BLaER1 treated with 17β-estradiol and CSF1 and Interleukin-3, amounts not matched to agents 10 nM and 100 nM (cell line): ENCODE measurements around the gene HORMAD1.

ENCODE experiments used
- H3K27ac ChIP-seq, 11 experiments: shearing (Covaris generic); formaldehyde crosslinking; 2 replicates each; pipeline ENCODE4 v1.8.1; 2022
- H3K27me3 ChIP-seq, 11 experiments: shearing (Covaris generic); formaldehyde crosslinking; 2 replicates each; pipeline ENCODE4 v1.8.1; 2022
- H3K36me3 ChIP-seq, 11 experiments: shearing (Covaris generic); formaldehyde crosslinking; 2 replicates each; pipeline ENCODE4 v1.8.1; 2022
- H3K4me1 ChIP-seq, 10 experiments: shearing (Covaris generic); formaldehyde crosslinking; 2 replicates each; pipeline ENCODE4 v1.8.1; 2022
- H3K4me2 ChIP-seq, 11 experiments: shearing (Covaris generic); formaldehyde crosslinking; 2 replicates each; pipeline ENCODE4 v1.8.1; 2022
- H3K4me3 ChIP-seq, 10 experiments: shearing (Covaris generic); formaldehyde crosslinking; 2 replicates each; pipeline ENCODE4 v1.8.1; 2022
- H3K9ac ChIP-seq, 11 experiments: shearing (Covaris generic); formaldehyde crosslinking; 2 replicates each; pipeline ENCODE4 v1.8.1; 2022
- H3K9me3 ChIP-seq, 11 experiments: shearing (Covaris generic); formaldehyde crosslinking; replicated peaks in 1 of 11; 2 replicates each; pipeline ENCODE4 v1.8.1; 2022
- H4K20me1 ChIP-seq, 11 experiments: shearing (Covaris generic); formaldehyde crosslinking; 2 replicates each; pipeline ENCODE4 v1.8.1; 2022
- Cebpa-rat ChIP-seq, 11 experiments: shearing (Covaris generic); IDR thresholded peaks; 2 replicates each; pipeline ENCODE4 v1.8.1; 2022

Gene HORMAD1

GRCh38 chr1:150650193-150650592 lies 70.5 kb downstream of the HORMAD1 start:
- H3K9me3 ChIP-seq: no peaks in the 10 kb centered on the region
- H3K4me3 ChIP-seq: no peak overlapping the region
- no peak overlapping the region for H3K27ac ChIP-seq
- no peak overlapping the region for H3K9ac ChIP-seq
- no peaks in the 10 kb centered on the region for H4K20me1 ChIP-seq
- no peak for TF ChIP-seq Cebpa-rat (IDR thresholded peaks at IDR 0.05)
- no peaks in the 10 kb centered on the region for H3K4me1 ChIP-seq
- H3K27me3 ChIP-seq: no peaks in the 10 kb centered on the region
- H3K4me2 ChIP-seq: no peak overlapping the region
- peaks cover 53 to 74% (median 63%) of the 10 kb centered on the region in 11 experiments for H3K36me3 ChIP-seq

GRCh38 chr1:150649441-150650075 lies 71.1 kb downstream of the HORMAD1 start:
- Histone ChIP-seq H3K9me3 (no peaks in the 10 kb centered on the region), H3K4me3 (no peak overlapping the region), H3K36me3 (peaks cover 53 to 79% (median 68%) of the 10 kb centered on the region in 11 experiments), H3K27me3 (no peaks in the 10 kb centered on the region), H3K9ac (no peak overlapping the region), H3K4me2 (no peak overlapping the region), H3K27ac (no peak overlapping the region), H3K4me1 (no peaks in the 10 kb centered on the region), H4K20me1 (no peaks in the 10 kb centered on the region)
- TF ChIP-seq Cebpa-rat (IDR thresholded peaks at IDR 0.05): no peak
